BJ (cell line): ENCODE data around the gene LMTK2. TPM values are rescaled to one million over a fixed set of nuclear protein-coding genes. Genes with fewer than 3 reads are reported as not detected.

Experiments used
- CTCF ChIA-PET: fragments of 350-600 bp; formaldehyde crosslinking; extraction: SDS; loops from one replicate; lab custom pipeline; 2021; ENCODE audit warnings: antibody characterized with exemption, inconsistent platforms; lab: Yijun Ruan, JAX
- POLR2A ChIA-PET: fragments of 300-600 bp; sonication (Branson Sonifier 250); formaldehyde crosslinking; extraction: SDS; loops from one replicate; lab custom pipeline; 2021; ENCODE audit warnings: antibody characterized with exemption; lab: Charles Lee
- DNase-seq: peaks from one replicate; pipeline ENCODE4 v3.0.0-alpha.2; 2011; ENCODE audit warnings: low read depth
- H3K27me3 ChIP-seq: 2 replicates; pipeline ENCODE4 v1.6.0; 2011; ENCODE audit warnings: low read length; ENCODE audit not compliant: control insufficient read depth, insufficient read depth
- H3K36me3 ChIP-seq: 2 replicates; pipeline ENCODE4 v1.5.1; 2011; ENCODE audit warnings: low read length; ENCODE audit not compliant: control insufficient read depth, insufficient read depth
- H3K4me3 ChIP-seq: 2 replicates; pipeline ENCODE4 v1.5.1; 2011; ENCODE audit warnings: low read depth, mild to moderate bottlenecking, control low read depth, low read length
- polyA plus RNA-seq: library from polyadenylated mRNA; depleted of rRNA; stranded (reverse); fragments of >200 nt; gene quantifications from 2 replicates; pipeline ENCODE4 v1.2.3, GENCODE V29; 2011
- TF ChIP-seq, protein P1 (sequence below): IDR thresholded peaks from 2 replicates; pipeline ENCODE4 v1.5.1; 2011; ENCODE audit warnings: low read depth, mild to moderate bottlenecking, control low read depth, inconsistent platforms, low read length, moderate library complexity; ENCODE audit not compliant: insufficient read depth

Gene LMTK2
- polyA plus RNA-seq, 1 experiment = 3.8 TPM

DNA sequence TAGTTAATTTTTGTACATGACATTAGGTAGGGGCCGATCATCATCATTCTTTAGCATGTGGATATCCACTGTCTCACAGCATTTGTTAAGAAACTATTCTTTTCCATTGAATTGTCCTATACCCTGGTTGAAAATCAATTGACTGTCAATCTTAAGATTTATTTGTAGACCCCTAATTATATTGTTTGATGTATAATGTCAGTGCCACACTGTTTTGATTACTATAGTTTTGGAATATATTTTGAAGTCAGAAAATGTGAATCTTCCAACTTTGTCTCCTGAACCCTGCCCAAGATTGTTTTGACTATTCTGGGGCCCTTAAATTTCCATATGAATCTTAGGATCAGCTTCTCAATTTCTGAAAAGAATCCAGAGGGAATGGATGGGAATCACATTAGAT, 6.6 kb upstream of the LMTK2 start:
- CTCF ChIA-PET = no interaction called here
- POLR2A ChIA-PET = no interaction called here
- TF ChIP-seq, protein P1, sequence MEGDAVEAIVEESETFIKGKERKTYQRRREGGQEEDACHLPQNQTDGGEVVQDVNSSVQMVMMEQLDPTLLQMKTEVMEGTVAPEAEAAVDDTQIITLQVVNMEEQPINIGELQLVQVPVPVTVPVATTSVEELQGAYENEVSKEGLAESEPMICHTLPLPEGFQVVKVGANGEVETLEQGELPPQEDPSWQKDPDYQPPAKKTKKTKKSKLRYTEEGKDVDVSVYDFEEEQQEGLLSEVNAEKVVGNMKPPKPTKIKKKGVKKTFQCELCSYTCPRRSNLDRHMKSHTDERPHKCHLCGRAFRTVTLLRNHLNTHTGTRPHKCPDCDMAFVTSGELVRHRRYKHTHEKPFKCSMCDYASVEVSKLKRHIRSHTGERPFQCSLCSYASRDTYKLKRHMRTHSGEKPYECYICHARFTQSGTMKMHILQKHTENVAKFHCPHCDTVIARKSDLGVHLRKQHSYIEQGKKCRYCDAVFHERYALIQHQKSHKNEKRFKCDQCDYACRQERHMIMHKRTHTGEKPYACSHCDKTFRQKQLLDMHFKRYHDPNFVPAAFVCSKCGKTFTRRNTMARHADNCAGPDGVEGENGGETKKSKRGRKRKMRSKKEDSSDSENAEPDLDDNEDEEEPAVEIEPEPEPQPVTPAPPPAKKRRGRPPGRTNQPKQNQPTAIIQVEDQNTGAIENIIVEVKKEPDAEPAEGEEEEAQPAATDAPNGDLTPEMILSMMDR = no peak
- Histone ChIP-seq H3K27me3 (no peaks in the 10 kb centered on the region), H3K4me3 (no peak overlapping the region), H3K36me3 (no peaks in the 10 kb centered on the region)
- DNase-seq = no peak

DNA sequence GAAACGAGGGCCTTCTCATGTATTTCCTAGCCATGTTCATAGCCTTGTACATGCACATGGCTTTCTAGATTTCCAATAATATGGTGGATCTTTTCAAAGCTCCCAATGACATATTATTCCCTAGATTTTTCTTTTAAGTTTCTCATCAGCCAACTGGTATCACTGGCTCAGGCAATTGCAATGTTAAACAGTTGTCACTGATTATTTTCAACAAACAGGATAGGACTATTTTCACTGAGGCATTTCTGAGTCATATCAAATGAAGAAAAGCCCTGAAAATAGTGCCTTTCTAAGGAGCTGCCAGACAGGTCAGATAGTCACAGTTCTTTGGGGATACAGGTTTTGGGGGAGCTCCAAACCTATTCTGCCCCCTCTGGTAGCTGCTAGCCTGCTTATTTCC, 4.5 kb upstream of the LMTK2 start:
- no peak for DNase-seq
- TF ChIP-seq, protein P1 = no peak
- no peaks in the 10 kb centered on the region for H3K27me3 ChIP-seq
- ChIA-PET CTCF (interaction anchor here (1.2 to 2.0 kb wide), 2 partner anchors 66 to 87 kb away, joined by 3 to 16 read pairs; no protein-coding TSS in a partner anchor), POLR2A (no interaction called here)
- no peak overlapping the region for H3K4me3 ChIP-seq
- no peaks in the 10 kb centered on the region for H3K36me3 ChIP-seq

DNA sequence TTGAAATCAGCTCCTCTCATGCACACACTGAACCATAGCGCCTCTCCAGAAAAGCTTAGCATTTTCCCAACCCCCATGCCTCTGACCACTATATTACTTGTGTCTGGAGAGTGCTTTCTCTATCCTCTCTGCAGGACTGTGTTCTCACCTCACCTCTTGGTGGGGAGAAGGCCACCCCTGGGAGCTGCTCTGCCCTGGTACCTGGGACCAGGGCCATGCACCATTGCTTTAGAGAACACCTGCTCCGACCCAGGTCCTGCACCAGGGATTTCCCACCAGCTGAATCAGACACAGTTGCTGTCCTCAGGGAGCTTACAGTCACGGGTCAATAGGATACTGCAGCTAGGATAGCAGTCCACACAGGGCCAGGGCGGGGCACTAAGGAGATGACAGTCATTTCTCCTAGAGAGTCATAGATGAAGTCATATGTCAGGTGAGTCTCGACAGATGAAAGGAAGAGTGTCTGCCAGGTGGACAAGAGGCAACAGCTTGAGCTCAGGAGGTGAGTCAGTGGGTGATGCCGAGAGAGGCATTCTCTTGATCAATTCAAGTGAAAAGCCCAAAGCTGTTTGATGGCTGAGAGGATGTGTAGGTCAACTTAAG, 619 bp upstream of the LMTK2 start:
- ChIA-PET POLR2A (no interaction called here), CTCF (interaction anchor here (0.7 to 3.8 kb wide), 14 partner anchors 8 to 735 kb away, joined by 3 to 102 read pairs (median 4); no protein-coding TSS in a partner anchor)
- Histone ChIP-seq H3K36me3 (no peaks in the 10 kb centered on the region), H3K27me3 (no peaks in the 10 kb centered on the region), H3K4me3 (no peak overlapping the region)
- TF ChIP-seq, protein P1 = no peak
- no peak for DNase-seq

DNA sequence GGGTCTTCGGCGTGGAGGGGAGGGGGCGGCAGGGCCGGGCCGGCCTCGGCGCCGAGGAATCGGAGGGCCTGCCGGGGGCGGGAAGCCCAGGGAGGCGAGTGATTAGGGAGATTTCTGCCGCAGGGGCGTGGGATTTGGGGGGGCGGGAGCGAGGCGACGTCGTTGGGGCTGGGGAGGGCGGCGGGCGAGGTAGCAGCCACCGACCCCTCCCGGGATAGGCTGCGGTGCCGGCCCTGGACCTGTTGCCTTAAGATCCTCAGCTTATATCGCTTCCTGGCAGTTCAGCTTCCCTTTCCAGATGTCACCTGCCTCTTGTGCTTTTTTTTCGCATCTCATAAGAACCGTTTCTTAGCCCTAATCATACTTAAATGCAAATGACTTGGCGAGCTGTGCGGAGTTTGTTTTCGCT, 655 bp downstream of the LMTK2 start:
- TF ChIP-seq, protein P1 = no peak
- H3K27me3 ChIP-seq = no peaks in the 10 kb centered on the region
- DNase-seq = no peak
- no peaks in the 10 kb centered on the region for H3K36me3 ChIP-seq
- CTCF ChIA-PET = interaction anchor here (0.7 to 1.7 kb wide), 4 partner anchors 10 to 61 kb away, joined by 3 to 11 read pairs (median 6); no protein-coding TSS in a partner anchor
- POLR2A ChIA-PET = interaction anchor here (0.5 kb wide), 1 partner anchor 137 kb away, joined by 6 read pairs; no protein-coding TSS in a partner anchor
- H3K4me3 ChIP-seq = peak overlapping the region; percentile 89

DNA sequence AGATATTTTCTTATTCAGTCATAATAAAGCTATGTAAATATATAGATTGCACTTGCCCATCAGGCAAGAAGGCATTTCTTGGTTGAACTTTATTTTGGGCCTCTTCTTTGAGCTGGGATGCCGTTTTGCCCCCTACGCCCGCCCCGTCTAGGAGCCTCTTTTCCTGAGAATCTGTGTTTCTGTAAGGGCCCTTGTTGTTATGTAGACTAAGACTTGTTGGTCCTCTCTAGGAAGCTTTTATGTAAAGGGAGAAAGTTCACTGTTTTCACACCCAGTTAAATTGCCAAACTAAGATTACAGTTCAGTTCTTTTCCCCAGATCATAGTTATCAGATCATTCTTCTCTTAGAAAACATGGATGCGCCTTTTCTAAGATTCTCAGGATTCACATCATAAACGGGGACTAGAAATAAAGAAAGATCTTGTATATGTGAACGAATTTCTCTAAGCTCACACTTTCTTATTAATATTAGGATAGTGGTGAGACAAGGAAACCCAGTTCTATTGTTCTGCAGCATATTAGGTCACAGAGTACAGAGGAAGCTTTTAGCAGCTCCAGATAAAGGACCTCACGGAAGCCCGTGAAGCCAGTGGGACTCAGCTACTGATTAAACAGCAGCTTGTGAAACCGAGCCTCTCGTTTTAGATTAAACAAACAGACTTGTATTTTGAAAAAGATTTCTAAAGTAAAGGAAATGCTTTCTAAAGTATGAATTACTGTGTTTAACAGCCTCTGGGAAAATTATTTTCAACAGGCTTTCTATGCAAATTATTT, 3.8 kb downstream of the LMTK2 start:
- H3K36me3 ChIP-seq = no peaks in the 10 kb centered on the region
- no peaks in the 10 kb centered on the region for H3K27me3 ChIP-seq
- ChIA-PET CTCF (interaction anchor here (0.5 to 1.9 kb wide), 5 partner anchors 9 to 275 kb away, joined by 3 to 13 read pairs (median 4); no protein-coding TSS in a partner anchor), POLR2A (interaction anchor here (1.2 kb wide), 1 partner anchor 9 kb away, joined by 4 read pairs; no protein-coding TSS in a partner anchor)
- DNase-seq = no peak
- TF ChIP-seq, protein P1 = no peak
- H3K4me3 ChIP-seq = no peak overlapping the region
